A673 (cell line): Measurements from ENCODE around the gene TLE6.

Source experiments
- CTCF ChIP-seq: fragments of 300-800, 200-600 bp; sonication (generic); conservative IDR thresholded peaks from 2 replicates; pipeline ENCODE4 v1.5.1; 2017; ENCODE audit warnings: low read depth, mild to moderate bottlenecking, antibody characterized with exemption, low read length, moderate library complexity, mixed read lengths
- EZH2 ChIP-seq: fragments of 200-600 bp; sonication (generic); IDR thresholded peaks from 2 replicates; pipeline ENCODE4 v1.6.1; 2017; ENCODE audit warnings: borderline replicate concordance, low read depth, mild to moderate bottlenecking, mixed read lengths, antibody characterized with exemption, low read length; ENCODE audit not compliant: poor library complexity, severe bottlenecking

- TF ChIP-seq CTCF, result no peak
- no peak for TF ChIP-seq EZH2
Observed at GRCh38 chr19:2949939-2950285, 27.5 kb upstream of the TLE6 start.
